Measurements from ENCODE around the gene SPPL2C.

SPPL2C gene

GRCh38 chr17:45889579-45889978 lies 44.9 kb downstream of the SPPL2C start:
- no peak for DNase-seq

GRCh38 chr17:45893725-45894021 lies 49.0 kb downstream of the SPPL2C start:
- no peak for DNase-seq

- peak; percentile 87 to 90 for DNase-seq
Measured at GRCh38 chr17:45894022-45894784, 49.5 kb downstream of the SPPL2C start, which contains the start of gene MAPT. Gene MAPT, plus strand, starts transcription at chr17:45894554. Its CDS starts 67,784 bp downstream, at chr17:45962338.

DNA sequence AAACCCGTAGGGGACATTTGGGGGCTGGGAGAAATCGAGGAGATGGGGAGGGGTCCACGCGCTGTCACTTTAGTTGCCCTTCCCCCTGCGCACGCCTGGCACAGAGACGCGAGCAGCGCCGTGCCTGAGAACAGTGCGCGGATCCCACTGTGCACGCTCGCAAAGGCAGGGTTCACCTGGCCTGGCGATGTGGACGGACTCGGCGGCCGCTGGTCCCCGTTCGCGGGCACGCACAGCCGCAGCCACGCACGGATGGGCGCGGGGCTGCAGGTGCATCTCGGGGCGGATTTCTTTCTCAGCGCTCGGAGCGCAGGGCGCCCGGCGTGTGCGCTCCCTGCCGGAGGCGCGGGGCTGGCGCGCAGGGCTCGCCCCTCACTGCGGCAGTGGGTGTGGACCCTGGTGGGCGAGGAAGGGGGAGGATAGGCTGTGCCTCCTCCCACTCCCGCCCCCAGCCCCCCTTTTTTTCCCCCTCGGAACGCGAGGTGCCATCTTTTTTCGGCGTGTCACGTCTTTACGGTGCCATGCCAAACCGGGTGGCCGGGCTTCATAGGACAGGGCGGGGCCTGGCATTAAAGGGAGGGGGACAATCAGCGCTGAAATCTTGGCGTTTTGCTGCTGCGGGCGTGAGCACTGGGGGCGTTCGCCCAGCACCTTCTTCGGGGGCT lies 50.8 kb downstream of the SPPL2C start:
- no peak for DNase-seq

GRCh38 chr17:45895969-45896785 lies 51.5 kb downstream of the SPPL2C start:
- no peak for DNase-seq
